ENCODE results near the gene EXOC2.

- TF ChIP-seq, protein P1, sequence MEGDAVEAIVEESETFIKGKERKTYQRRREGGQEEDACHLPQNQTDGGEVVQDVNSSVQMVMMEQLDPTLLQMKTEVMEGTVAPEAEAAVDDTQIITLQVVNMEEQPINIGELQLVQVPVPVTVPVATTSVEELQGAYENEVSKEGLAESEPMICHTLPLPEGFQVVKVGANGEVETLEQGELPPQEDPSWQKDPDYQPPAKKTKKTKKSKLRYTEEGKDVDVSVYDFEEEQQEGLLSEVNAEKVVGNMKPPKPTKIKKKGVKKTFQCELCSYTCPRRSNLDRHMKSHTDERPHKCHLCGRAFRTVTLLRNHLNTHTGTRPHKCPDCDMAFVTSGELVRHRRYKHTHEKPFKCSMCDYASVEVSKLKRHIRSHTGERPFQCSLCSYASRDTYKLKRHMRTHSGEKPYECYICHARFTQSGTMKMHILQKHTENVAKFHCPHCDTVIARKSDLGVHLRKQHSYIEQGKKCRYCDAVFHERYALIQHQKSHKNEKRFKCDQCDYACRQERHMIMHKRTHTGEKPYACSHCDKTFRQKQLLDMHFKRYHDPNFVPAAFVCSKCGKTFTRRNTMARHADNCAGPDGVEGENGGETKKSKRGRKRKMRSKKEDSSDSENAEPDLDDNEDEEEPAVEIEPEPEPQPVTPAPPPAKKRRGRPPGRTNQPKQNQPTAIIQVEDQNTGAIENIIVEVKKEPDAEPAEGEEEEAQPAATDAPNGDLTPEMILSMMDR (IDR thresholded peaks at IDR 0.05; ENCODE audit: extremely low read depth in 1 of 2, insufficient read depth in 1 of 2, low read depth in 1 of 2, low read length in 2 of 2), result no peak
- TF ChIP-seq EZH2 (IDR thresholded peaks at IDR 0.05; ENCODE audit: borderline replicate concordance, low read depth, low read length, severe bottlenecking) (no peak), MYC (IDR thresholded peaks at IDR 0.05; ENCODE audit: low read depth, low read length) (no peak), MAX (IDR thresholded peaks at IDR 0.05; ENCODE audit: insufficient read depth, insufficient read length) (no peak), POLR2A (IDR thresholded peaks at IDR 0.05; ENCODE audit: low read depth, low read length) (no peak), GATA2 (IDR thresholded peaks at IDR 0.05; ENCODE audit: insufficient read depth, insufficient read length, low read depth, low read length) (no peak)
Measured at GRCh38 chr6:548091-548490, 144.8 kb downstream of the EXOC2 start.
